Measurements from ENCODE around the gene VSTM4.
A peak's percentile ranks its signal among the peaks of the same experiment; 100 is the strongest.

The VSTM4 gene

GRCh38 chr10:49141541-49142332 lies 26.4 kb upstream of the VSTM4 start:
- DNase-seq (ENCODE audit: low read depth): no peak

DNA sequence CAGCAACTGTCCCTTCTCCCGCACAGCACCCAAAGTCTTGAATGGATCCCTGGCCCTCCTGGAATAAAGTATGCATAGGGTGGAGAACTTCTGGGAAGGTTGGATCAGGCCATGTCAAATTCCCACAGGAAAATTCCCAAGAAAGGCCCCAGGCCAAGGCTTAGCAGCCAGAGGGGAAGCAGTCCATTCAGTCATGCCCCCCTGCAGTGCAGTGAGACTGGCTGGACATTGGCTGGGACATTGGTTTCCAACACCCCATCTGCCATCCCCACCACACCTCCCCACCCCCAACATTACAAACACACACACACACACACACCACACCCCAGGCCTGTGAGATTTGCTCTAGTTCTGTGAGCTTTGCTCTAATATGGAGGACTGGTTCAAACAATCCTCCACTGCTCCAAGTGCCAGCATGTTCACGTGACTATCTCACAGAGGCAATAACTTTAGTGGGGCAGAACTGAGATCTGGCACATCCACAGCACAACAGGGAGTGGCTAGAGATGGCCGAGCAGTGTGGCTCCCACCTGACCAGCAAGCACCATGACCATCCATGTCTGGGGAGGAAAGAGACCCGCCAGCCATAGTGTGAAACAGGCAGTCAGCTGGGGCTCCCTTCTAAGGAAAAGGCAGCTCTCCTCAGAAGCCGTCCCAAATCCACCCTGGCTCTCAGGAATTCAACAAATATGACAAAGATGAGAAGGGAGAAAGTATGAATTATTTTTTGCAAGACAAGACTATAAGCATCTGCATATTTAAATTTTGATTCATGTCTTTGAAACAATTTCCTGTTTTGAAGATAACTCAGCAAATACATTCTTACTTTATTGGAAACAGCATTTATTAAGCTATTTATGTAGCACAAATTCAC lies 25.2 kb upstream of the VSTM4 start:
- no peak for DNase-seq (ENCODE audit: low read depth)

- DNase-seq (ENCODE audit: low read depth): peak; percentile 86
Observed at GRCh38 chr10:49139846-49140195, 24.5 kb upstream of the VSTM4 start.

DNA sequence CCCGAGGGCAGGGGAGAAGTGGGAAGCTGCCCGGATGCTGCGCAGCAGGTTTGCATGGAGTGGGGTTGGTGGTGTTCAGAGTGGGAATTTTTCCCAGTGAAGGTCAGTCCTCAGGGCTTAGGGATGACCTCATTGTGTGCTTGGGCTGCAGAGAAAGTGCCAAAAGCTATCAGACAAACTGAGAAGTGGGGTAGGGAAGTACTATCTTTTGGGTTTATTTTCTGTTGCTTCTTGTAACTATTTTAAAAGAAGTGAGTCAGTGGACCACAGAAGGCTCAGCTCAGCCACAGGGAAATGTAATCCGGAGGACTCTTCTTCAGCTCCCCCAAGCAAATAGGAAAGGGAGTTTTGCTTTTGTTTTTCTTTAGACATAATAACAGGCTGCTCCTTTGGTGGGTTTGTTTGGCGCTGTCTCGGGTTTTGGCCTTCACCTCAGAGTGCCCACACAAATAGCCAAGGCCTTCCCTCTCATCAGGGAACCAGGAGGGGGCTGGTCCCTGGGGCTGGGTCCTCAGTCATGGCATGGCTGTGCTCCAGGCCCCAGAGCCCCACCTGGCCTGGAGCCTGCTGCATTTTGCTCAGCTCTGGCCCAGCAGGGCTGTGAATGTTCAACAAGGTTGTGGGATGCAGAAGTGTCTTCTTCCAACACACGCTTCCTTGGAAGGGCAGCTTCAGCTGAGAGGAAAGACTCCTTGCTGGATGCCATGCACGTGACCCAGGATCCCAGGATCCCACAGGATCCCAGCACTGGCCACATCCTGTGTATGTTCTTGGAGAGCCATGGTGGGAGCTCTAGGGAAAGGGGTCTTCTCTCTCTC lies 23.9 kb upstream of the VSTM4 start:
- peak; percentile 81 for DNase-seq (ENCODE audit: low read depth)

GRCh38 chr10:49138361-49138891 lies 23.1 kb upstream of the VSTM4 start:
- peak; percentile 47 for DNase-seq (ENCODE audit: low read depth)

DNA sequence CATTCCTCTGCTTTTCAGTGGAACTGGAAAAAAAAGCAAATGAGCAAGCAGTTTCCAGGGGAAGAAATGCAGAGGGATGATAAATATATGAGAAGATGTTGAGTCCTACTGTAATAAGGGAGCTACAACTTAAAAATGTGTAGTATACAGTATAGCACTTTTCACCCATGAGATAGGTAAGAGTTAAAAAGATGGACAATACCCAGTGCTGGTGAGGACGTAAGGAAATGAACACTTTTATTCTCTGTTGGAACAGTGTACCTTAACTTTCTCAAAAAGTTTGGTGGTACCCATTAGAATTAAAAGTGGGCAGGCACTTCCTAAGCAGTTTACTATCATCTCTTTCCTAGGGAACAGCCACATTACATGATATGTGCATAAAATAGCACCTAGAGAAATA lies 21.2 kb upstream of the VSTM4 start:
- DNase-seq (ENCODE audit: low read depth): no peak

DNA sequence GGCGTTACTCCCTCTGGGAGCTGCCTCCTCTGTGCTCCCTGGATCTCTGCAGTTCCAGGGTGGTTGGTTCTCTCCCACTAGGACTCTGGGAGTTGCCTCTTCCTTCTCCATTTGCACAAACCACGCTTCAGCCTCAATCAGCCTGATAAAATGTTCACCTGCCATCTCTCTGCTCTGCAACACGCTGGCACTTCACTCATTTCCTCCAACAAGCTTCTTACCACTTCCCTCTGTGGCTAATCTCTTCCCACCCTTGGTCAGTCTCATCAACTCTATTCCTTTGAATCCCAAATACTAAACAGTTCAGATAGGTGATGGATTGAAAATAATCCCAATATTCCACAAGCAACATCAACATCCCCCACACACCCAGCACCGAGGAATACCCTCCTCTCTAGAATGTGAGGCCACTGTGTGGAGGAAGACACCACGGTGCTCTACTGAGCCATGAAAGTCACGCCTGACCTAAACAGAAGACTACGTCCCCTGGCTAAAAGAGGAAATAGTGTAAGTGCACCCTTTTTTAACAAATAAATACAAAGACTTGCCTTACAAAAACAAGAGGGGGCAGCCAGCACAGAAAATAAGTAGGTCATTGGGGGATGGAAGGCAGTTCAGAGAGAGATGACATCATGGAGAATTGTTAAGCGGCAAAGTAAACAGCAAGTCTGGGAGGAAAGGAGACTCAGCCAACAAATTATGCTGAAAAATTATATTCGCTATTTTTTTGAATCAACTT lies 20.4 kb upstream of the VSTM4 start:
- DNase-seq (ENCODE audit: low read depth): no peak

GRCh38 chr10:49134327-49134726 lies 19.0 kb upstream of the VSTM4 start:
- no peak for DNase-seq (ENCODE audit: low read depth)

- DNase-seq (ENCODE audit: low read depth): no peak
Observed at GRCh38 chr10:49133706-49134248, 18.5 kb upstream of the VSTM4 start, which contains the start of gene FAM170B. TSS of gene FAM170B (minus strand) at chr10:49134021. CDS start at chr10:49133918, 103 bp downstream.

DNA sequence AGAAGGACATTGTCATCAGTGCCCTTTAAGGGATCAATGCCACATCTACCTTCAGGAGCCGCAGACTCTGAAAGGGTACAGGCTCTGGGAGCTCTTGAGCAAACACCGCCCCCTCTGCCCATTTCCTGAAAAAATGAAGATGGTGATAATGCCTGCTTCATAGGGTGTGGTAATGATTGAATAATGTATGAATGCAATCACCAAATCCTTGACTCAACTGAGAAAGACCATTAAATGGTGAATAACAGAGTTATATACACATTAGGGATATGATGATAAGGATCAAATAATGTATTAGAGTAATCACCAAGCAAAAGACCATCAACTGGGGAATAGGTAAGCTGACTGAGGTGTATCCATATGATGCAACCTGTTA lies 17.0 kb upstream of the VSTM4 start:
- DNase-seq (ENCODE audit: low read depth): no peak

- DNase-seq (ENCODE audit: low read depth): no peak
Observed at GRCh38 chr10:49131507-49132361, 16.4 kb upstream of the VSTM4 start.

DNA sequence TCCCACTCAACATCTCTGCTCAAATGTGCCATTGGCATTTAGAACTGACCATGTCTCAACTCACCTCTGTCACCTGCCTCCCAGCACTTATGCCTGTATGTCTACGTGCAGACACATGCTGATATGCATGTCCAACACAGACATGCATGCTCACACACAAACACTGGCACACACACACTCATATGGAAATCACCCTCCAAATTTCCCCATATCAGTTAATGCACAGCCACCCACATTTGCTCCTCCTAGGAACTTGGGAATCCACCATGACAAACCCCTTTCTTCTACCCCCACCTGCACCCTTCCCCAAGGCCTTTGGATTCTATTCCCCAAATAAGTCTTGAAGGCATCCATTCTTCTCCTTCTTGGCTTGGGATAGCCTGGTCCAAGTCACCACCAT lies 14.1 kb upstream of the VSTM4 start:
- DNase-seq (ENCODE audit: low read depth): no peak

DNA sequence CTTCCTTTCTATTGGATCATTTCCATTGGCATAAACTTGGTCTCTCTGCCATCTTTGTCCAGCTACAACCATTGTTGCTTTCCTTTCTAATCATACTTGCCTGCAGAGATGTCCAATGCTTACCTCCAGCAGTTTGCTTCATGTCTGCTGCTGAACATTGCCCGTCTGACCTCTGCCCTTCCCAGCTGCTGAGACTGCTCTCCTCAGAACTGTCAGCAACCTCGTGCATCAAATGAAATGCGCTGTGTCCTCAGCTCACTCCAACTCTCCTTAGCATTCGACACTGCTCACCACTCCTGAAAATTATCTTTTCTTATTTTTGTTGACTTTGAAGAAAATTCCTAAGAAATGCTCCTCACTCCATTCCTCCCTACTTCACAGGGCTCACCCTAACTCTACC lies 13.5 kb upstream of the VSTM4 start:
- no peak for DNase-seq (ENCODE audit: low read depth)

- DNase-seq (ENCODE audit: low read depth): no peak
Observed at GRCh38 chr10:49123981-49124950, 8.9 kb upstream of the VSTM4 start.

- DNase-seq (ENCODE audit: low read depth): no peak
Observed at GRCh38 chr10:49120911-49121310, 5.6 kb upstream of the VSTM4 start.

DNA sequence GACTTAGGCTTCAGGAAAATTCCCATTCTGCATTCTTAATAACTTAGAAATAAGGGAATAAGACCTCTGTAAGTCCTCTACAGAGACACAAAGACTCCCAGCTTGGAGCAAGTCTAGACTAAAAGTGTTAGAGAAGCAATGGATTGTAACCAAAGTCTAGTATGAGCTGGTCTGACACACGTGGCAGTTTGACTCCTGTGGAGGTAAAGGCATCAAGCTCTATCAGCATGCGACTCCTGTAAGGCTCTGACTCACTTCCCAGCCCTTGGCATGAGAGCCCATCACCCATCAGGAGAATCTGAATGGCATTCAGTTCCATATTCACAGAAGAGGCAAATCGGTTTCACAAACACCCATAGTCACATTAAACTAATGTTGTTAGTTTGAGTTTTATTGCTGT lies 4.4 kb upstream of the VSTM4 start:
- DNase-seq (ENCODE audit: low read depth): no peak

DNA sequence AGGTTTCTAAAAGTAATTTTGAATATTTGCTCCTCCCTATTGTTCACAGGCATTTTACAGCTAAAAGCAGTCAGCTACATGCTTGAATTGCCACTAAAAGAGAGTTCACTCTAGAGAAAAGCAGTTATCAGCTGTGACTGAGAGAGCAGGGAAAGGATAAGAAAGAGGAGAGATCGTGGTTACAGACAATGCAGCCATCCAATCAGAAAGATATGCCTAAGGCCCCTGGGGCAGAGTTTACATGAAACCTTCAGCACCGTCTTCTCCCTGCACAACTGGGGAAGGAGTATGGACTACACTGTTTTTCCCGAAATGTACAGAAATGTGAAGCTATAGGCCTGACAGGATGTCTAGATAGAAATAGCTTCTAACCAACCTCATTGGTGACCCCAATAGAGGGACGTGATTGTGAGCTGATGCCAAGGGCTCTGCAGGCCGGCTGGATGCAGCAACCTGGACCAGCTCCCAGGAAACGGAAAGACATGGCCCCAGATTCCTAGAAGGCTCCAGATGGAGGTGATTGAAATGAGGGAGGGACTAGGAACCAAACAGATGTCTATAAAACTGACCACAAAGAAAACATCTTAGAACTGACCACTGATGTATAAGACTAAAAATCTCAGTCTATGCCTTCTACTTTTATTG lies 3.2 kb upstream of the VSTM4 start:
- DNase-seq (ENCODE audit: low read depth): no peak

DNA sequence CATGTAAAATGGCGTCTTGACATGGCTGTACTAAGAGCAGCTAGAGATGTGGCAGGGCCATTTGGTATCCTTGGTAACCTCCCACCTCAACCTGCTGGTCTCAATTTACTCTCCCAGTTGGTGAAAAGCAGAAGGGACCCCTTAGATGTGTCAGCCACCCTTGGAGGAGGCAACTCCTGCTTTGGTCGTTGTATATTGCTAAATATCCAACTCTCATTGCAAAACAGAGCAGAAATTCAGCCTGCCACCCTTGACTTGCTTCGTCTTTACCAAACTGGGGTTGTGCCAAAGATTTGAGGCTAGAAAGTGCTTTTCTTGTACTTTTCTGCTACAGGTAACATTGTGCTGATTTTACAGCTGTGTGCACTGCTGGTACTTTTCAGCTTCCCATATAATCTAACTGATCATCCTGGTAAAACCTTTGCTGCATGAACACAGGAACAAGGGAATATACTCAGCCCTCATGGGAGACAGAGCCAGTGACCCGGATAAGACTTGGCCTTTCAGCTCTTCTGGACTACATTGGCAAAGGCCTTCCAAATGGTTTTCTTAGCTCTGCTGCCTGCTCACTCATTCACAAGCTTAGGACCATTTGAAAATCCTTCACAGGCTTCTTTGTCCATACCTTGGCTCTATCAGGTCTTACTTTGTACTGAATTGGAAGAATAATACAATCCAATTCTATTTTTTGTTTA lies 2.2 kb upstream of the VSTM4 start:
- DNase-seq (ENCODE audit: low read depth): no peak
